Psoas muscle (tissue), 8 donors: ENCODE results near the gene ITCH. TPM values are rescaled to one million over a fixed set of nuclear protein-coding genes. Genes with fewer than 3 reads are reported as not detected.

Source experiments
- ATAC-seq, 4 donors: fragments of 200-7000 bp; cut with Tn5 transposase; one replicate each; pipeline ENCODE4 v1.9.1; 2020; ENCODE audit warnings: moderate library complexity in 3 of 4, mild to moderate bottlenecking in 2 of 4
- DNase-seq, 2 donors: peaks; one replicate each; pipeline ENCODE4 v3.0.0-alpha.2; 2020
- H3K27ac ChIP-seq: fragments of 200-600 bp; one replicate; pipeline ENCODE4 v1.8.0; 2022
- H3K27me3 ChIP-seq, 3 donors: fragments of 200-600 bp in 1 of 3; one replicate each; pipeline versions ENCODE4 v1.6.1 to v1.8.0; 2013 to 2022; ENCODE audit warnings: low read length in 2 of 3, mild to moderate bottlenecking in 2 of 3, moderate library complexity in 1 of 3; ENCODE audit not compliant: insufficient read depth in 3 of 3
- H3K36me3 ChIP-seq, 2 donors: fragments of 200-600 bp in 1 of 2; one replicate each; pipeline versions ENCODE4 v1.6.1 to v1.8.0; 2013 to 2022; ENCODE audit warnings: low read depth in 1 of 2, mild to moderate bottlenecking in 1 of 2, moderate library complexity in 1 of 2; ENCODE audit not compliant: insufficient read depth in 1 of 2
- H3K4me1 ChIP-seq: fragments of 200-600 bp; one replicate; pipeline ENCODE4 v1.8.0; 2022
- H3K4me3 ChIP-seq: fragments of 200-600 bp; one replicate; pipeline ENCODE4 v1.8.0; 2022; ENCODE audit warnings: mild to moderate bottlenecking
- H3K9me3 ChIP-seq: fragments of 200-600 bp; one replicate; pipeline ENCODE4 v1.8.0; 2022
- WGBS, 3 donors: extraction: QIAGEN DNeasy Blood & Tissue Kit; methylation state at CpG; one replicate each; pipeline versions ENCODE4 v1.1.6 to v1.1.7; 2013; 5-methylcytosine and 5-hydroxymethylcytosine counted together
- intact Hi-C, 2 donors: fragments of 100-400 bp; cut with DNase I; formaldehyde crosslinking; loops; one replicate each; pipeline versions ENCODE4 v1.11.0 to v1.14.2; 2022
- polyA plus RNA-seq, 3 donors: library from polyadenylated mRNA; stranded (reverse); fragments of 200-250 nt; gene quantifications; one replicate each; pipeline ENCODE4 v1.2.3, GENCODE V29; 2013
- total RNA-seq, 4 donors: library from RNA; stranded (reverse); fragmentation: NEBNext Ultra II Directional in 2 of 4; extraction: Animal tissue kit (Norgen Biotek cat#: 25700) in 2 of 4; gene quantifications; one replicate each; pipeline versions ENCODE4 v1.2.1 to v1.2.4, GENCODE V29; 2021 to 2023
- TF ChIP-seq, protein P1 (sequence below): fragments of 200-600 bp; IDR thresholded peaks from one replicate; pipeline ENCODE4 v1.8.0; 2022; ENCODE audit warnings: antibody characterized with exemption
- donor health status: healthy with polysubstance abuse.
- donor health status: DM: no; HTN: no; CAD: no; lungs with moderate emphysema.
- donor health status: Bipolar disorder and iron deficiency.
- donor health status: healthy.
- donor health status: DM: yes; HTN: yes; CAD: no.
- donor health status: DM: no; HTN: no; CAD: no.
- donor health status: DM: no; HTN: no; CAD: no.
- donor health status: DM: yes; HTN: yes; CAD: no.

Gene ITCH
- total and polyA plus RNA-seq, 7 donors, result 10.1 to 50.3 (median 36.9) TPM

GRCh38 chr20:34546751-34547181 lies 183.7 kb downstream of the ITCH start:
- Histone ChIP-seq H3K4me3 (no peak overlapping the region), H3K27me3 (no peaks in the 10 kb centered on the region), H3K27ac (no peak overlapping the region), H3K4me1 (no peaks in the 10 kb centered on the region), H3K9me3 (no peaks in the 10 kb centered on the region), H3K36me3 (peaks cover 0 to 8% of the 10 kb centered on the region in 2 donors)
- TF ChIP-seq, protein P1, sequence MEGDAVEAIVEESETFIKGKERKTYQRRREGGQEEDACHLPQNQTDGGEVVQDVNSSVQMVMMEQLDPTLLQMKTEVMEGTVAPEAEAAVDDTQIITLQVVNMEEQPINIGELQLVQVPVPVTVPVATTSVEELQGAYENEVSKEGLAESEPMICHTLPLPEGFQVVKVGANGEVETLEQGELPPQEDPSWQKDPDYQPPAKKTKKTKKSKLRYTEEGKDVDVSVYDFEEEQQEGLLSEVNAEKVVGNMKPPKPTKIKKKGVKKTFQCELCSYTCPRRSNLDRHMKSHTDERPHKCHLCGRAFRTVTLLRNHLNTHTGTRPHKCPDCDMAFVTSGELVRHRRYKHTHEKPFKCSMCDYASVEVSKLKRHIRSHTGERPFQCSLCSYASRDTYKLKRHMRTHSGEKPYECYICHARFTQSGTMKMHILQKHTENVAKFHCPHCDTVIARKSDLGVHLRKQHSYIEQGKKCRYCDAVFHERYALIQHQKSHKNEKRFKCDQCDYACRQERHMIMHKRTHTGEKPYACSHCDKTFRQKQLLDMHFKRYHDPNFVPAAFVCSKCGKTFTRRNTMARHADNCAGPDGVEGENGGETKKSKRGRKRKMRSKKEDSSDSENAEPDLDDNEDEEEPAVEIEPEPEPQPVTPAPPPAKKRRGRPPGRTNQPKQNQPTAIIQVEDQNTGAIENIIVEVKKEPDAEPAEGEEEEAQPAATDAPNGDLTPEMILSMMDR, result no peak
- DNase-seq, result no peak
- ATAC-seq, result no peak
- 77 to 82% (median 80%) methylated on average over 11 of the region's 11 CpGs for WGBS, 3 donors
- intact Hi-C loops, result no loop called here

GRCh38 chr20:34547844-34548613 lies 185.0 kb downstream of the ITCH start:
- TF ChIP-seq, protein P1, result no peak
- Histone ChIP-seq H3K27me3 (no peaks in the 10 kb centered on the region), H3K9me3 (no peaks in the 10 kb centered on the region), H3K4me1 (no peaks in the 10 kb centered on the region), H3K4me3 (no peak overlapping the region), H3K27ac (no peak overlapping the region), H3K36me3 (no peaks in the 10 kb centered on the region)
- intact Hi-C loops, result no loop called here
- DNase-seq, result no peak
- 91 to 93% (median 91%) methylated on average over 22 of the region's 22 CpGs for WGBS, 3 donors
- ATAC-seq, result no peak

DNA sequence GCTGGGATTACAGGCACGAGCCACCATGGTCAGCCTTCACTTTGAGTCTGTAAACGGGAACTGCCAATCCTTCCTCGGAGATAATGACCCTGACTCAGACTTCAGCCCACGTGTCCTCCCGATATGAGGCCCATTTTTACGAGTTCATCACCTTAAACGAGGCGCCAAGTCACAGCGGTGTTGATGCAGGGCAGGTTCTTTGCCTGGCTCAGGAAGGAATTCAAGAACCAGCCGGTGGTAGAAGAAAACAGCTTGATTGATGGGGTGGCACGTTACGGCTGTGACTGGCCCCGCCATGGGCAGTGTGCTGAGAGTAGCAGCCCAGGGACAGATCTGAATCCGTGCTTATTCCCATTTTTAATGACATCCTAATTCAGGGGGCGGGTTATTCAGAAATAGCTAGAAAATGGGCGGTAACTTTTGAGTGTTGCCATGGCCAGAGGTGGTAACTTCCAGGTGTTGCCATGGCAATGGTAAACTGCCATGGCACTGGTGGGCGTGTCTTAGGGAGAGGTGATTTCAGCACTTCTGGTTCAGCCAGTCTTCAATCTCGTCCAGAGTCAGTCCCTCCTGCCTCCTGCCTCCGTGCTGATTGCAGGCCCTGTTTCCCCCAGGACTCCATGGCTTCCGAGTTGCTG lies 186.3 kb downstream of the ITCH start:
- TF ChIP-seq, protein P1, result no peak
- Histone ChIP-seq H3K27me3 (no peaks in the 10 kb centered on the region), H3K4me3 (no peak overlapping the region), H3K36me3 (no peaks in the 10 kb centered on the region), H3K27ac (no peak overlapping the region), H3K4me1 (no peaks in the 10 kb centered on the region), H3K9me3 (no peaks in the 10 kb centered on the region)
- intact Hi-C loops, result no loop called here
- no peak for ATAC-seq
- WGBS, 3 donors, result 61 to 71% (median 64%) methylated on average over 20 of the region's 20 CpGs
- no peak for DNase-seq

GRCh38 chr20:34549929-34550305 lies 186.8 kb downstream of the ITCH start:
- H3K4me1 ChIP-seq, result no peaks in the 10 kb centered on the region
- DNase-seq (no peak), ATAC-seq (no peak)
- intact Hi-C loops, result no loop called here
- no peak overlapping the region for H3K27ac ChIP-seq
- H3K27me3 ChIP-seq, result no peaks in the 10 kb centered on the region
- 90 to 92% (median 91%) methylated on average over 13 of the region's 13 CpGs for WGBS, 3 donors
- no peak overlapping the region for H3K4me3 ChIP-seq
- H3K9me3 ChIP-seq, result no peaks in the 10 kb centered on the region
- H3K36me3 ChIP-seq, result no peaks in the 10 kb centered on the region
- TF ChIP-seq, protein P1, result no peak
